ENCODE results near the gene GALNT13. TPM values are rescaled to one million over a fixed set of nuclear protein-coding genes. Genes with fewer than 3 reads are reported as not detected.

GALNT13 gene
- total and polyA plus RNA-seq, 4 donors, result not detected

DNA sequence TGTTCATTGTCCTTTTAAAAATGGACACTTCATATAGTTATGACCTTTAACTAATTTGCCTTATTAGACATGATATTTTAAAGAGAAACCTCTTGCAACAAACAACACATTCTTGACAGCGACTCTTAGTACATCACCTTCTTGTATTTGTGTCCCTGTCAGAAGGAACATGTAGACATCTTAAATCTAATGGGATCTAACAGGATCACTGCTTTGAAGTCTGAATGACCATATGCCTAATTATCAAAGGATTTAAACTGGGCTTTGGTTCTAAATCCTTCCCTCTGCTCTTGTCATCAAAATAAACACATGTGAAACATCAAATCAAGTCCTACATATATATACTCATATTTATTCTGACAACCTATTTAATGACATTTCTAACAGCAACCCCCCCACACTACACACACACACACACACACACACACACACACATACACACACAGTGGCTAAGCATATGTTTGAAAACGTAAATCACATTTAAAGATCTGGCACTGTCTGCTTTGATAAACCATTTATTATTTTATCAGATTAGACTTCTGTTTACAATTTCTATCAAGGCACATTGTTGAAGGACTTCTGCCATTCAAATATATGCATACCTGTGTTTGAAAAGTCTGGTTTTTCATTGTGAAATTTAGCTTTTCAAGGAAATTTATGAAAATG, 4.2 kb downstream of the GALNT13 start:
- H3K36me3 ChIP-seq (ENCODE audit: control insufficient read depth in 4 of 4, insufficient read depth in 3 of 4, low read depth in 1 of 4, low read length in 3 of 4), result no peaks in the 10 kb centered on the region
- TF ChIP-seq, protein P1, sequence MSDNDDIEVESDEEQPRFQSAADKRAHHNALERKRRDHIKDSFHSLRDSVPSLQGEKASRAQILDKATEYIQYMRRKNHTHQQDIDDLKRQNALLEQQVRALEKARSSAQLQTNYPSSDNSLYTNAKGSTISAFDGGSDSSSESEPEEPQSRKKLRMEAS (IDR thresholded peaks at IDR 0.05), result no peak
- TF ChIP-seq NR2F2 (IDR thresholded peaks at IDR 0.05) (no peak), HNF4G (IDR thresholded peaks at IDR 0.05) (no peak), RXRA (IDR thresholded peaks at IDR 0.05) (no peak)
- TF ChIP-seq, protein P2, sequence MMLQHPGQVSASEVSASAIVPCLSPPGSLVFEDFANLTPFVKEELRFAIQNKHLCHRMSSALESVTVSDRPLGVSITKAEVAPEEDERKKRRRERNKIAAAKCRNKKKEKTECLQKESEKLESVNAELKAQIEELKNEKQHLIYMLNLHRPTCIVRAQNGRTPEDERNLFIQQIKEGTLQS (IDR thresholded peaks at IDR 0.05), result no peak
- no peak overlapping the region for H3K9ac ChIP-seq (ENCODE audit: low read depth in 1 of 2, low read length in 2 of 2)
- no peaks in the 10 kb centered on the region for H3K9me3 ChIP-seq (ENCODE audit: control insufficient read depth in 4 of 4, low read length in 3 of 4)
- no peak overlapping the region for H3K27ac ChIP-seq (ENCODE audit: low read depth in 1 of 2, low read length in 2 of 2)
- no peak overlapping the region for H3K4me3 ChIP-seq (ENCODE audit: low read depth in 1 of 3, low read length in 3 of 3)
- H3K27me3 ChIP-seq (ENCODE audit: control insufficient read depth in 4 of 4, insufficient read depth in 4 of 4, low read length in 3 of 4), result peaks cover 0 to 9% (median 1%) of the 10 kb centered on the region in 4 donors
- peaks cover 0 to 3% (median under 1%) of the 10 kb centered on the region in 4 donors for H3K4me1 ChIP-seq (ENCODE audit: control insufficient read depth in 4 of 4, insufficient read depth in 4 of 4, low read length in 3 of 4)
- 68% methylated on average over 2 of the region's 2 CpGs for WGBS
- DNase-seq (ENCODE audit: low spot score), result no peak

- H3K27me3 ChIP-seq (ENCODE audit: control insufficient read depth in 4 of 4, insufficient read depth in 4 of 4, low read length in 3 of 4), result no peaks in the 10 kb centered on the region
- H3K27ac ChIP-seq (ENCODE audit: low read depth in 1 of 2, low read length in 2 of 2), result no peak overlapping the region
- no peaks in the 10 kb centered on the region for H3K4me1 ChIP-seq (ENCODE audit: control insufficient read depth in 4 of 4, insufficient read depth in 4 of 4, low read length in 3 of 4)
- H3K9me3 ChIP-seq (ENCODE audit: control insufficient read depth in 4 of 4, low read length in 3 of 4), result no peaks in the 10 kb centered on the region
- WGBS, result 68% methylated on average over 2 of the region's 2 CpGs
- no peak for DNase-seq (ENCODE audit: low spot score)
- no peak for TF ChIP-seq TAF1 (conservative IDR thresholded peaks at IDR 0.05)
- TF ChIP-seq HNF4G (IDR thresholded peaks at IDR 0.05), result no peak
- TF ChIP-seq, protein P3, sequence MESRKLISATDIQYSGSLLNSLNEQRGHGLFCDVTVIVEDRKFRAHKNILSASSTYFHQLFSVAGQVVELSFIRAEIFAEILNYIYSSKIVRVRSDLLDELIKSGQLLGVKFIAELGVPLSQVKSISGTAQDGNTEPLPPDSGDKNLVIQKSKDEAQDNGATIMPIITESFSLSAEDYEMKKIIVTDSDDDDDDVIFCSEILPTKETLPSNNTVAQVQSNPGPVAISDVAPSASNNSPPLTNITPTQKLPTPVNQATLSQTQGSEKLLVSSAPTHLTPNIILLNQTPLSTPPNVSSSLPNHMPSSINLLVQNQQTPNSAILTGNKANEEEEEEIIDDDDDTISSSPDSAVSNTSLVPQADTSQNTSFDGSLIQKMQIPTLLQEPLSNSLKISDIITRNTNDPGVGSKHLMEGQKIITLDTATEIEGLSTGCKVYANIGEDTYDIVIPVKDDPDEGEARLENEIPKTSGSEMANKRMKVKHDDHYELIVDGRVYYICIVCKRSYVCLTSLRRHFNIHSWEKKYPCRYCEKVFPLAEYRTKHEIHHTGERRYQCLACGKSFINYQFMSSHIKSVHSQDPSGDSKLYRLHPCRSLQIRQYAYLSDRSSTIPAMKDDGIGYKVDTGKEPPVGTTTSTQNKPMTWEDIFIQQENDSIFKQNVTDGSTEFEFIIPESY (IDR thresholded peaks at IDR 0.05), result no peak
- TF ChIP-seq, protein P2 (IDR thresholded peaks at IDR 0.05), result no peak
- H3K36me3 ChIP-seq (ENCODE audit: control insufficient read depth in 4 of 4, insufficient read depth in 3 of 4, low read depth in 1 of 4, low read length in 3 of 4), result no peaks in the 10 kb centered on the region
- no peak overlapping the region for H3K9ac ChIP-seq (ENCODE audit: low read depth in 1 of 2, low read length in 2 of 2)
- no peak overlapping the region for H3K4me3 ChIP-seq (ENCODE audit: low read depth in 1 of 3, low read length in 3 of 3)
These were observed 9.2 kb downstream of the GALNT13 start for GRCh38 chr2:153880926-153881325.

GRCh38 chr2:153886833-153887232, 15.1 kb downstream of the GALNT13 start:
- Histone ChIP-seq H3K36me3 (ENCODE audit: control insufficient read depth in 4 of 4, insufficient read depth in 3 of 4, low read depth in 1 of 4, low read length in 3 of 4) (no peaks in the 10 kb centered on the region), H3K4me3 (ENCODE audit: low read depth in 1 of 3, low read length in 3 of 3) (no peak overlapping the region), H3K9ac (ENCODE audit: low read depth in 1 of 2, low read length in 2 of 2) (no peak overlapping the region), H3K4me1 (ENCODE audit: control insufficient read depth in 4 of 4, insufficient read depth in 4 of 4, low read length in 3 of 4) (no peaks in the 10 kb centered on the region), H3K9me3 (ENCODE audit: control insufficient read depth in 4 of 4, low read length in 3 of 4) (no peaks in the 10 kb centered on the region), H3K27ac (ENCODE audit: low read depth in 1 of 2, low read length in 2 of 2) (no peak overlapping the region), H3K27me3 (ENCODE audit: control insufficient read depth in 4 of 4, insufficient read depth in 4 of 4, low read length in 3 of 4) (no peaks in the 10 kb centered on the region)
- DNase-seq (ENCODE audit: low spot score), result no peak
- TF ChIP-seq HNF4A (conservative IDR thresholded peaks at IDR 0.05) (no peak), SP1 (IDR thresholded peaks at IDR 0.05) (no peak), RAD21 (IDR thresholded peaks at IDR 0.05) (no peak), CTCF (IDR thresholded peaks at IDR 0.05; ENCODE audit: low read depth, low read length, missing input control) (no peak), GABPA (IDR thresholded peaks at IDR 0.05 in 1 of 2, conservative IDR thresholded peaks at IDR 0.05 in 1 of 2) (no peak), FOXA2 (IDR thresholded peaks at IDR 0.05) (no peak), EGR1 (IDR thresholded peaks at IDR 0.05; ENCODE audit: low read depth in 2 of 2) (no peak), FOXA1 (IDR thresholded peaks at IDR 0.05) (no peak), HNF4G (IDR thresholded peaks at IDR 0.05) (no peak), TAF1 (conservative IDR thresholded peaks at IDR 0.05) (no peak), JUND (IDR thresholded peaks at IDR 0.05) (no peak)
- TF ChIP-seq, protein P4, sequence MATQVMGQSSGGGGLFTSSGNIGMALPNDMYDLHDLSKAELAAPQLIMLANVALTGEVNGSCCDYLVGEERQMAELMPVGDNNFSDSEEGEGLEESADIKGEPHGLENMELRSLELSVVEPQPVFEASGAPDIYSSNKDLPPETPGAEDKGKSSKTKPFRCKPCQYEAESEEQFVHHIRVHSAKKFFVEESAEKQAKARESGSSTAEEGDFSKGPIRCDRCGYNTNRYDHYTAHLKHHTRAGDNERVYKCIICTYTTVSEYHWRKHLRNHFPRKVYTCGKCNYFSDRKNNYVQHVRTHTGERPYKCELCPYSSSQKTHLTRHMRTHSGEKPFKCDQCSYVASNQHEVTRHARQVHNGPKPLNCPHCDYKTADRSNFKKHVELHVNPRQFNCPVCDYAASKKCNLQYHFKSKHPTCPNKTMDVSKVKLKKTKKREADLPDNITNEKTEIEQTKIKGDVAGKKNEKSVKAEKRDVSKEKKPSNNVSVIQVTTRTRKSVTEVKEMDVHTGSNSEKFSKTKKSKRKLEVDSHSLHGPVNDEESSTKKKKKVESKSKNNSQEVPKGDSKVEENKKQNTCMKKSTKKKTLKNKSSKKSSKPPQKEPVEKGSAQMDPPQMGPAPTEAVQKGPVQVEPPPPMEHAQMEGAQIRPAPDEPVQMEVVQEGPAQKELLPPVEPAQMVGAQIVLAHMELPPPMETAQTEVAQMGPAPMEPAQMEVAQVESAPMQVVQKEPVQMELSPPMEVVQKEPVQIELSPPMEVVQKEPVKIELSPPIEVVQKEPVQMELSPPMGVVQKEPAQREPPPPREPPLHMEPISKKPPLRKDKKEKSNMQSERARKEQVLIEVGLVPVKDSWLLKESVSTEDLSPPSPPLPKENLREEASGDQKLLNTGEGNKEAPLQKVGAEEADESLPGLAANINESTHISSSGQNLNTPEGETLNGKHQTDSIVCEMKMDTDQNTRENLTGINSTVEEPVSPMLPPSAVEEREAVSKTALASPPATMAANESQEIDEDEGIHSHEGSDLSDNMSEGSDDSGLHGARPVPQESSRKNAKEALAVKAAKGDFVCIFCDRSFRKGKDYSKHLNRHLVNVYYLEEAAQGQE (IDR thresholded peaks at IDR 0.05), result no peak
- TF ChIP-seq, protein P1 (IDR thresholded peaks at IDR 0.05), result no peak
- TF ChIP-seq, protein P2 (IDR thresholded peaks at IDR 0.05), result no peak

Measured in liver (tissue), 9 donors.